WTC11 (cell line): ENCODE data around the gene SLC35A4.

Experiments used
- ELF4 ChIP-seq: sonication (generic); formaldehyde crosslinking; IDR thresholded peaks from 2 replicates; pipeline ENCODE4 v1.8.1; 2022; ENCODE audit warnings: low read depth, mild to moderate bottlenecking, moderate library complexity, missing genetic modification reagents
- NFYB ChIP-seq: sonication (generic); formaldehyde crosslinking; conservative IDR thresholded peaks from 2 replicates; pipeline ENCODE4 v1.8.0; 2022; ENCODE audit warnings: low read depth, missing genetic modification reagents
- NR2C2 ChIP-seq: sonication (generic); formaldehyde crosslinking; IDR thresholded peaks from 2 replicates; pipeline ENCODE4 v1.8.0; 2022; ENCODE audit warnings: mild to moderate bottlenecking, missing genetic modification reagents
- TF ChIP-seq, protein P1 (sequence below): fragments of 200-600 bp; IDR thresholded peaks from 2 replicates; pipeline ENCODE4 v1.8.0; 2022; ENCODE audit warnings: antibody characterized with exemption

DNA sequence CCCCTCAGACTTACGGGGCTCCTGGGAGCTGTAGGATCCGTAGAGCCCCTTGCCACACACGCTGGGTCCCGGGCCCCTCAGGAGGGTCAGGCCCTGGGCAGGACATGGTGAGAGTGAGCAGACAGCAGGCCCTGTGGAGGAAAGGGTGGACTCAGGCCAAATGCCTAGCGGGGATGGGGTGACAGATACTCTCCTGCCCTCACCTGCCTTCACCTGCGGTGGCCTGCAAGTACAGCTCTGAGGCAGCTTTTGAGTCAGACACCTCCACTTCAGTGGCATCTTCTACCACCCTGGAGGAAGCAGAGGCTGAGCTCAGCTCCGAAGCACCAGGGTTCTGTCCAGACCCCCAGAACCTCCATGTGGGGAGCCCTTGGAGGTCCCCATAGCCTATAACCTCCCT, 26.2 kb downstream of the SLC35A4 start:
- TF ChIP-seq NFYB (CRISPR knock-in tag) (no peak), NR2C2 (no peak), ELF4 (CRISPR knock-in tag) (no peak)
- TF ChIP-seq, protein P1, sequence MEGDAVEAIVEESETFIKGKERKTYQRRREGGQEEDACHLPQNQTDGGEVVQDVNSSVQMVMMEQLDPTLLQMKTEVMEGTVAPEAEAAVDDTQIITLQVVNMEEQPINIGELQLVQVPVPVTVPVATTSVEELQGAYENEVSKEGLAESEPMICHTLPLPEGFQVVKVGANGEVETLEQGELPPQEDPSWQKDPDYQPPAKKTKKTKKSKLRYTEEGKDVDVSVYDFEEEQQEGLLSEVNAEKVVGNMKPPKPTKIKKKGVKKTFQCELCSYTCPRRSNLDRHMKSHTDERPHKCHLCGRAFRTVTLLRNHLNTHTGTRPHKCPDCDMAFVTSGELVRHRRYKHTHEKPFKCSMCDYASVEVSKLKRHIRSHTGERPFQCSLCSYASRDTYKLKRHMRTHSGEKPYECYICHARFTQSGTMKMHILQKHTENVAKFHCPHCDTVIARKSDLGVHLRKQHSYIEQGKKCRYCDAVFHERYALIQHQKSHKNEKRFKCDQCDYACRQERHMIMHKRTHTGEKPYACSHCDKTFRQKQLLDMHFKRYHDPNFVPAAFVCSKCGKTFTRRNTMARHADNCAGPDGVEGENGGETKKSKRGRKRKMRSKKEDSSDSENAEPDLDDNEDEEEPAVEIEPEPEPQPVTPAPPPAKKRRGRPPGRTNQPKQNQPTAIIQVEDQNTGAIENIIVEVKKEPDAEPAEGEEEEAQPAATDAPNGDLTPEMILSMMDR: no peak
